ENCODE results near the gene HOXA13. TPM values are rescaled to one million over a fixed set of nuclear protein-coding genes. Genes with fewer than 3 reads are reported as not detected.
A peak's percentile ranks its signal among the peaks of the same experiment; 100 is the strongest.

Gene HOXA13
- total RNA-seq, 1 donor from 2014 or later, result not detected

GRCh38 chr7:27191833-27192545, 7.9 kb downstream of the HOXA13 start:
- peak; percentile 19 for ATAC-seq

GRCh38 chr7:27191161-27191731, 8.6 kb downstream of the HOXA13 start:
- ATAC-seq, result no peak

GRCh38 chr7:27189997-27190748, 9.7 kb downstream of the HOXA13 start:
- no peak for ATAC-seq

GRCh38 chr7:27189295-27189996, 10.4 kb downstream of the HOXA13 start:
- ATAC-seq, result no peak

- no peak for ATAC-seq
These were observed 11.3 kb downstream of the HOXA13 start for GRCh38 chr7:27188386-27189294.

- ATAC-seq, result no peak
These were observed 12.2 kb downstream of the HOXA13 start for GRCh38 chr7:27187475-27188385.

- ATAC-seq, result no peak
These were observed 13.0 kb downstream of the HOXA13 start for GRCh38 chr7:27186668-27187474.

- no peak for ATAC-seq
These were observed 13.8 kb downstream of the HOXA13 start for GRCh38 chr7:27185854-27186667.

GRCh38 chr7:27185013-27185853, 14.7 kb downstream of the HOXA13 start, which contains the start of gene HOXA11:
HOXA11 (minus strand) TSS chr7:27185232; CDS start chr7:27185144, 88 bp downstream.
- peak; percentile 22 for ATAC-seq

- ATAC-seq, result peak; percentile 3
These were observed 15.4 kb downstream of the HOXA13 start for GRCh38 chr7:27184337-27185012.

- no peak for ATAC-seq
These were observed 16.1 kb downstream of the HOXA13 start for GRCh38 chr7:27183682-27184336.

GRCh38 chr7:27182861-27183681, 16.8 kb downstream of the HOXA13 start:
- no peak for ATAC-seq

GRCh38 chr7:27182285-27182841, 17.5 kb downstream of the HOXA13 start:
- no peak for ATAC-seq

- ATAC-seq, result no peak
These were observed 18.1 kb downstream of the HOXA13 start for GRCh38 chr7:27181795-27182275.

Measured in esophagus mucosa (tissue), 1 donor.